HFFc6 (cell line): ENCODE data around the gene MEF2B. TPM values are rescaled to one million over a fixed set of nuclear protein-coding genes. Genes with fewer than 3 reads are reported as not detected.
"Not testable (repeated sequence)": the region's sequence is repeated elsewhere in the genome, so short reads cannot be mapped to it uniquely, and the experiment has no call there.

ENCODE experiments used
- DNase-seq: peaks from one replicate; pipeline ENCODE4 v3.0.0-alpha.2; 2018
- H3K27ac Mint-ChIP-seq: 2 replicates; pipeline ENCODE4 v1.8.0; 2020; ENCODE audit warnings: mild to moderate bottlenecking, mixed read lengths
- H3K27me3 Mint-ChIP-seq: 2 replicates; pipeline ENCODE4 v1.8.0; 2021; ENCODE audit warnings: mild to moderate bottlenecking, moderate library complexity, mixed read lengths; ENCODE audit not compliant: insufficient read depth
- H3K36me3 Mint-ChIP-seq: 2 replicates; pipeline ENCODE4 v1.8.0; 2021; ENCODE audit warnings: low read depth, mixed read lengths
- H3K4me1 Mint-ChIP-seq: 2 replicates; pipeline ENCODE4 v1.8.0; 2020; ENCODE audit warnings: low read depth, mixed read lengths
- H3K4me3 Mint-ChIP-seq: 2 replicates; pipeline ENCODE4 v1.8.0; 2020; ENCODE audit warnings: mild to moderate bottlenecking, moderate library complexity, mixed read lengths
- H3K9me3 Mint-ChIP-seq: 2 replicates; pipeline ENCODE4 v1.8.0; 2020; ENCODE audit warnings: mild to moderate bottlenecking, mixed read lengths
- CTCF ChIP-seq: fragments of 200-600 bp; sonication (generic); IDR thresholded peaks from 2 replicates; pipeline ENCODE4 v1.5.0; 2021; ENCODE audit warnings: antibody characterized with exemption, mild to moderate bottlenecking
- total RNA-seq, 6 experiments: library from RNA; stranded (reverse); fragmentation: NEBNext Ultra II Directional; extraction: Animal tissue kit (Norgen Biotek cat#: 25700); gene quantifications; 2 replicates in 1 of 6; 3 replicates in 5 of 6; pipeline ENCODE4 v1.2.3, GENCODE V29; 2021

The MEF2B gene
- total RNA-seq, 6 experiments from 2014 or later = 0.20 to 1.9 (median 0.82) TPM

- TF ChIP-seq CTCF = no peak
- peaks cover 17% of the 10 kb centered on the region for H3K4me1 Mint-ChIP-seq
- H3K36me3 Mint-ChIP-seq = no peaks in the 10 kb centered on the region
- H3K9me3 Mint-ChIP-seq = no peaks in the 10 kb centered on the region
- H3K27me3 Mint-ChIP-seq = peaks cover 1% of the 10 kb centered on the region
- H3K4me3 Mint-ChIP-seq = peak overlapping the region; percentile 97
- peak overlapping the region; percentile 91 for H3K27ac Mint-ChIP-seq
- DNase-seq = no peak
Observed at GRCh38 chr19:19137556-19138108, 32.4 kb downstream of the MEF2B start.

GRCh38 chr19:19135713-19136112 lies 34.4 kb downstream of the MEF2B start:
- not testable (repeated sequence) for H3K36me3 Mint-ChIP-seq, H3K4me3 Mint-ChIP-seq, DNase-seq, H3K9me3 Mint-ChIP-seq, H3K27me3 Mint-ChIP-seq, H3K27ac Mint-ChIP-seq
- peaks cover 17% of the 10 kb centered on the region for H3K4me1 Mint-ChIP-seq

GRCh38 chr19:19134687-19135158 lies 35.3 kb downstream of the MEF2B start:
- peaks cover 7% of the 10 kb centered on the region for H3K9me3 Mint-ChIP-seq
- H3K4me1 Mint-ChIP-seq = peaks cover 17% of the 10 kb centered on the region
- no peak for DNase-seq
- no peak overlapping the region for H3K27ac Mint-ChIP-seq
- no peak overlapping the region for H3K4me3 Mint-ChIP-seq
- peaks cover 1% of the 10 kb centered on the region for H3K27me3 Mint-ChIP-seq
- no peak for TF ChIP-seq CTCF
- H3K36me3 Mint-ChIP-seq = peaks cover 8% of the 10 kb centered on the region

- TF ChIP-seq CTCF = no peak
- Mint-ChIP-seq H3K4me3 (no peak overlapping the region), H3K4me1 (peaks cover 17% of the 10 kb centered on the region), H3K27me3 (no peaks in the 10 kb centered on the region), H3K27ac (no peak overlapping the region), H3K9me3 (peaks cover 7% of the 10 kb centered on the region), H3K36me3 (peaks cover 11% of the 10 kb centered on the region)
- DNase-seq = no peak
Observed at GRCh38 chr19:19133985-19134384, 36.1 kb downstream of the MEF2B start.

- Mint-ChIP-seq H3K36me3 (peaks cover 17% of the 10 kb centered on the region), H3K4me1 (peaks cover 9% of the 10 kb centered on the region), H3K4me3 (no peak overlapping the region), H3K27me3 (no peaks in the 10 kb centered on the region), H3K9me3 (peaks cover 7% of the 10 kb centered on the region), H3K27ac (no peak overlapping the region)
- no peak for TF ChIP-seq CTCF
- DNase-seq = no peak
Observed at GRCh38 chr19:19132912-19133311, 37.2 kb downstream of the MEF2B start.

GRCh38 chr19:19131989-19132388 lies 38.1 kb downstream of the MEF2B start:
- H3K4me3 Mint-ChIP-seq = no peak overlapping the region
- no peak overlapping the region for H3K27ac Mint-ChIP-seq
- no peaks in the 10 kb centered on the region for H3K27me3 Mint-ChIP-seq
- DNase-seq = no peak
- H3K36me3 Mint-ChIP-seq = peaks cover 20% of the 10 kb centered on the region
- no peak for TF ChIP-seq CTCF
- H3K4me1 Mint-ChIP-seq = no peaks in the 10 kb centered on the region
- peaks cover 7% of the 10 kb centered on the region for H3K9me3 Mint-ChIP-seq
